GM12878 (cell line): Measurements from ENCODE around the gene CEP63.

Source experiments
- ATF2 ChIP-seq: IDR thresholded peaks from 2 replicates; pipeline ENCODE4 v1.6.1; 2012; ENCODE audit warnings: low read length, inconsistent platforms
- CTCF ChIP-seq, 3 experiments: IDR thresholded peaks in 2 of 3; conservative IDR thresholded peaks in 1 of 3; 2 replicates each; pipeline ENCODE4 v1.5.1; 2011; ENCODE audit warnings: low read depth in 3 of 3, low read length in 3 of 3, mild to moderate bottlenecking in 3 of 3, control low read depth in 2 of 3, moderate library complexity in 2 of 3, inconsistent platforms in 1 of 3, mixed read lengths in 1 of 3; ENCODE audit not compliant: control insufficient read depth in 2 of 3, insufficient read depth in 1 of 3; ENCODE audit errors: extremely low read depth in 1 of 3
- DPF2 ChIP-seq: fragments of 450-650 bp; IDR thresholded peaks from 2 replicates; pipeline ENCODE4 v1.6.1; 2017; ENCODE audit warnings: mild to moderate bottlenecking
- FOXM1 ChIP-seq: IDR thresholded peaks from 2 replicates; pipeline ENCODE4 v1.6.1; 2012; ENCODE audit warnings: low read depth, mild to moderate bottlenecking, inconsistent platforms, low read length, moderate library complexity
- MTA3 ChIP-seq: IDR thresholded peaks from 2 replicates; pipeline ENCODE4 v1.6.1; 2012; ENCODE audit warnings: low read length, inconsistent platforms, borderline replicate concordance
- POLR2A ChIP-seq: IDR thresholded peaks from 2 replicates; pipeline ENCODE4 v1.6.1; 2011; ENCODE audit warnings: low read depth, mild to moderate bottlenecking, low read length
- SP1 ChIP-seq: IDR thresholded peaks from one replicate; pipeline ENCODE4 v1.6.1; 2011; ENCODE audit warnings: low read depth, low read length
- ZBTB33 ChIP-seq: fragments of 450-650 bp; IDR thresholded peaks from 2 replicates; pipeline ENCODE4 v1.6.1; 2017; ENCODE audit warnings: mild to moderate bottlenecking

DNA sequence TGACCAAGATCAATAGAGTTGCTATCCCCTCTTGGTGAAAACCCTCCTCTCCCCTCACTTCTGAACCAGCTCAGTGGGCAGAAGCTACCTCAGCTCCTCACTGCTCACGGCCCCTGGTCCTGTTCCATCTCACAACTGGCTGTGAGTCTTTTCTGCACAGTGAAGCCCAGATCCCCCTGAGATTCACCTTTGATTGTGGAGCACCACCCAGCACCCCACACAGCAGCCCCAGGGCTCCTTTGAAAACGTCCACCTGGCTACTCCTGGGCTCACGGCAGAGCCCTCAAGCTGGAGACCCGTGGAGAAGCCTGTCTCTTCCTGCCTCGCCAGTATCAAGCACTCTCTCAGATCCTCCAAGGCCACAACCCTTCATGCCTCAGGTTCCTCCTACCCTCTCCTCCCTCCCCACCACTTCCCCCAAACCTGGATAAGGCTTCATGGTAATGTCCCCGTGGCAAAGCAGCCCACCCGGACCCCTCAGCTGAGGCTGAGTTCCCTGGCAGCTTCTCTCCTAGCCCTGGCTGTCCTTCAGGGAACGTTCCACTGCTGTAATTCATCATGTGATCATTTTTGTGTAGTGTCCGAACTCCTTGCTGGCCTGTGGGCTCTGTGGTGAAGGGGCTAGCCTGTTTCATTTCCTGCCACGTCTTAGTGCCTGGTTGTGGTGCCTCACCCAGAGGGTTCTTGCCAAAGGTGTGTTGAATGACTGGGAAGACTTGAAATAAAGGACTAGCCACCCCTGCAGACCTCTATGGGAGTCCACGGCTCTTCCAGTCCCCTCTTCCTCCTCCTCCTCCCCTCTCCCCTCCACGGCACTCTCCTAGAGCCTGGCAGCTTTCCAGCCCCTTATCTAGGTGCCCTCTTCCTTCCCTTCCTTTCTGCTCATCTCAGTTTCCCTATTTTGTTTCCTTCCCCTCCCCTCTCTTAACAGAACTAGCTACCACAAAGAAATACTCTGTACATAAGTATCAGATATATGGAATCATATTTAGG is 120.5 kb downstream of the CEP63 start:
- TF ChIP-seq DPF2 (no peak), SP1 (no peak), FOXM1 (no peak), CTCF (IDR thresholded peaks at IDR 0.05 in 2 of 3, conservative IDR thresholded peaks at IDR 0.05 in 1 of 3; ENCODE audit: control insufficient read depth in 2 of 3, extremely low read depth in 1 of 3, insufficient read depth in 1 of 3, low read depth in 3 of 3, low read length in 3 of 3) (no peak), ATF2 (no peak), ZBTB33 (no peak), MTA3 (no peak), POLR2A (no peak)
